ACC112 (cell line): ENCODE data around the gene NBEAL2.

Experiments used
- H2AFZ ChIP-seq: fragments of 200-600 bp; sonication (generic); one replicate; pipeline ENCODE4 v1.6.0; 2017; ENCODE audit warnings: antibody characterized with exemption, low read length; ENCODE audit not compliant: unreplicated experiment
- H3K27ac ChIP-seq: fragments of 200-600 bp; sonication (generic); 2 replicates; pipeline ENCODE4 v1.5.1; 2014; ENCODE audit warnings: low read depth, mild to moderate bottlenecking, antibody characterized with exemption, low read length, moderate library complexity
- H3K27me3 ChIP-seq: fragments of 200-600 bp; sonication (generic); 2 replicates; pipeline ENCODE4 v1.6.1; 2014; ENCODE audit warnings: mild to moderate bottlenecking, antibody characterized with exemption, low read length, moderate library complexity, mixed read lengths; ENCODE audit not compliant: insufficient read depth
- H3K36me3 ChIP-seq: fragments of 200-600 bp; sonication (generic); 2 replicates; pipeline ENCODE4 v1.6.1; 2016; ENCODE audit warnings: mild to moderate bottlenecking, antibody characterized with exemption, low read length, moderate library complexity, mixed read lengths; ENCODE audit not compliant: insufficient read depth
- H3K4me1 ChIP-seq: fragments of 200-600 bp; sonication (generic); one replicate; pipeline ENCODE4 v1.6.1; 2016; ENCODE audit warnings: low read length, mixed read lengths; ENCODE audit not compliant: insufficient read depth, unreplicated experiment, control insufficient read depth
- H3K4me3 ChIP-seq: fragments of 200-600 bp; sonication (generic); 2 replicates; pipeline ENCODE4 v1.5.1; 2014; ENCODE audit warnings: mild to moderate bottlenecking, low read depth, low read length
- H3K79me2 ChIP-seq: fragments of 200-600 bp; sonication (generic); one replicate; pipeline ENCODE4 v1.6.0; 2016; ENCODE audit warnings: low read length; ENCODE audit not compliant: control insufficient read depth, unreplicated experiment, insufficient read depth

The NBEAL2 gene

GRCh38 chr3:46935168-46935858, 44.2 kb upstream of the NBEAL2 start:
- peak overlapping the region; percentile 94 for H3K27ac ChIP-seq
- peaks cover 70% of the 10 kb centered on the region for H3K4me1 ChIP-seq
- H3K36me3 ChIP-seq = peaks cover 5% of the 10 kb centered on the region; the same call in 1 of the 2 replicates

DNA sequence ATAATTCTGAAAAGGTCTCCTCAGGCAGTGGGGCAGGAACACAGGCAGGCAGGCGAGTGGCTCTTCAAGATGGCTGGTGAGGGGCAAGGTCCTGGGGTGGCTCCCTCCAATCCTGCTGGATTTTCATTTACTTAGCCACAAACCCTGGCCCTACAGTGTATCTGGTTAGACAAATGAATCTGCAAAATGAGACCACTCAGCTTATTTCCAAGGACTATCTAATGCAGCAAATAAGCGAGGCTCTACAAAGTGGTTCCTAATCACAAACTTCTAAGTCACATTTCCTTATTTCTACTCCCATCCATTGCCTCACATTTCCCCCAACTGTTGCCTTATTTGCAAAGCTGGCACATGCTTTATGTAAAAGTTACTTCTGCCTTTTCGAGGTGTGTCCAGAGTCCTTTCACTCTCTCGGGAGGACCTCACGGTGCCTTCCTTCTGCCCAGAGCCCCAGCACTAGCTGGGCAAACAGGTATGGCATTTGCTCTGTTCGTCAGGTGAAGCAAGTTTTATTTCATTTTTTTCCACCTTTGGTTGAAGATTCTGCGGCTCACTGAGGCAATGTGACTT, 43.4 kb upstream of the NBEAL2 start:
- Histone ChIP-seq H3K36me3 (peaks cover 10% of the 10 kb centered on the region; the same call in 1 of the 2 replicates), H3K4me3 (no peak overlapping the region), H3K4me1 (peaks cover 63% of the 10 kb centered on the region), H3K27ac (peak overlapping the region; percentile 94), H3K79me2 (peaks cover 40% of the 10 kb centered on the region), H3K27me3 (no peaks in the 10 kb centered on the region), H2AFZ (no peak overlapping the region)

More at GRCh38 chr3:46935168-46935858, 44.2 kb upstream of the NBEAL2 start:
- Histone ChIP-seq H2AFZ (no peak overlapping the region), H3K4me3 (peak overlapping the region; percentile 17; the same call in 1 of the 2 replicates), H3K79me2 (peaks cover 45% of the 10 kb centered on the region), H3K27me3 (no peaks in the 10 kb centered on the region)

DNA sequence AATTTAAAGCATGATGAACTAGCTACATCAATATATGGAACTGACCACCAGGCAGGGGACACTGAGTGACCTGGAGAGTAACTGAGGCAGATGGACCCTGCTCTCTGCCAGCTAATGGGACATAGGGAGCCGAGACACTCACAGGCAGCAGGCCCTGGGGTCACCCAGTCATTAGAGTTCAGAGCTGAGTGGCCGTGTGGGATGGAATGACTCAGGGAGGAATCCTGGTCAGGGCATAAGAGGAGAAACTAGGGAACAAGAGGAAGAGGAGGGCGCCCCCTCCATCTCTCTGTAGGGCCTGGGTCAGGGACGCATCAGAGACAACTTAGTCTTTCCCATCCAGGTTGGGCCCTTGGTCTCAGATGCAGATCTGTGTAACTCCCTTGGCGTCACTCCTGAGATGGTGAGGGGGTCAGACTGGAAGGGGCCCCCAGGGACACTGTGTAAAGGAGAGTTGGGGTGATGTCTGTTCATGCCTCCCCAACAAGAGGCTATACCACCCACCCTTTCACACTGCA, 42.7 kb upstream of the NBEAL2 start:
- Histone ChIP-seq H2AFZ (no peak overlapping the region), H3K36me3 (peaks cover 10% of the 10 kb centered on the region; the same call in 1 of the 2 replicates), H3K27ac (peak overlapping the region; percentile 94), H3K4me1 (peaks cover 55% of the 10 kb centered on the region), H3K4me3 (no peak overlapping the region), H3K27me3 (no peaks in the 10 kb centered on the region), H3K79me2 (peaks cover 38% of the 10 kb centered on the region)

GRCh38 chr3:46938118-46938517, 41.3 kb upstream of the NBEAL2 start:
- Histone ChIP-seq H3K27ac (no peak overlapping the region), H3K36me3 (peaks cover 10% of the 10 kb centered on the region; the same call in 1 of the 2 replicates), H3K4me3 (no peak overlapping the region), H3K4me1 (peaks cover 42% of the 10 kb centered on the region), H3K79me2 (peaks cover 38% of the 10 kb centered on the region), H3K27me3 (no peaks in the 10 kb centered on the region), H2AFZ (no peak overlapping the region)

DNA sequence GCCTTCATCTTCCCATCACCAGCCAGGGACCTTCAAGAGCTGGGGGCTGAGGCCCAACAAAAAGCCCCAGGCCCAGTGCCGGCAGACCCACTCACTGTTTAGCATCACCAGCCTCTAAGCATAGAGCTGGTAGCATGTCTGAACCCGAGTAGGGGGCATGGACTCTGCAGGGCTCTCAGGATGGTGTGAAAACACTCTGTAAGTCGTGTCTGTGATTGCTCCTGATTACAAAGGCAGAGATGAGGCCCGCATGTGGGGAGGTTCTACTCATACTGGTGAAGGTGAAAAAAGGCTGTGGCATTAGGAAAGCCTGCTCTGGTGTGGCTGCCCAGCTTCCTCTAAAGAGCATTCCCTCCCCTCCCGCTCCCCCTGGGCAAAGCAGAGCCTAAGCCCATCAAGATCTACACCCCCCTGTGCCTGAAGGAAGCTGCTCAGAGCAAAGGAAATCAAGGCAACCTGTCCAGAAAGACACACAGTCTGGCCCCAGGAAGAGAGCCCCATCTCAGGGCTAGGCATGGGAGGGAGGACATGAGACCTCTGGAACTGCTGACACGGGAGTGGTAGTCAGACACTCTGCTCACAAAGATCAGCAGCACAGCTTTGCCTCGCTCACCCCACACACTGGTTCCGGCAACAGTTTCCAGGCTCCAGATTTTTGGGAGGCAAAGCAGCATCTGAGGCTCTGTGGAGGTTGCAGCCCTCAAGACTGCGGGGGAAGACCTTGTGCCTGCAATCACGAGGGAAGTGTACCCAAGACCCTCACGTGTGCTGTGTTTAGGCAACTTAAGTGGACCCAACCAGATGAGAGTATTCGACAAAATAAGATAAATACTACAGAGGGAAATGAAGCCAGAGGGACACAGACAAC, 39.7 kb upstream of the NBEAL2 start:
- H3K79me2 ChIP-seq = peaks cover 44% of the 10 kb centered on the region
- peaks cover 10% of the 10 kb centered on the region; the same call in 1 of the 2 replicates for H3K36me3 ChIP-seq
- H3K27me3 ChIP-seq = no peaks in the 10 kb centered on the region
- H3K4me3 ChIP-seq = no peak overlapping the region
- H3K27ac ChIP-seq = no peak overlapping the region
- H2AFZ ChIP-seq = no peak overlapping the region
- peaks cover 42% of the 10 kb centered on the region for H3K4me1 ChIP-seq

- H3K4me1 ChIP-seq = peaks cover 23% of the 10 kb centered on the region
- H3K27me3 ChIP-seq = no peaks in the 10 kb centered on the region
- no peak overlapping the region for H2AFZ ChIP-seq
- peaks cover 14% of the 10 kb centered on the region; the same call in 1 of the 2 replicates for H3K36me3 ChIP-seq
- H3K4me3 ChIP-seq = no peak overlapping the region
- H3K79me2 ChIP-seq = peaks cover 64% of the 10 kb centered on the region
- H3K27ac ChIP-seq = no peak overlapping the region
Measured at GRCh38 chr3:46942076-46942475, 37.4 kb upstream of the NBEAL2 start.

DNA sequence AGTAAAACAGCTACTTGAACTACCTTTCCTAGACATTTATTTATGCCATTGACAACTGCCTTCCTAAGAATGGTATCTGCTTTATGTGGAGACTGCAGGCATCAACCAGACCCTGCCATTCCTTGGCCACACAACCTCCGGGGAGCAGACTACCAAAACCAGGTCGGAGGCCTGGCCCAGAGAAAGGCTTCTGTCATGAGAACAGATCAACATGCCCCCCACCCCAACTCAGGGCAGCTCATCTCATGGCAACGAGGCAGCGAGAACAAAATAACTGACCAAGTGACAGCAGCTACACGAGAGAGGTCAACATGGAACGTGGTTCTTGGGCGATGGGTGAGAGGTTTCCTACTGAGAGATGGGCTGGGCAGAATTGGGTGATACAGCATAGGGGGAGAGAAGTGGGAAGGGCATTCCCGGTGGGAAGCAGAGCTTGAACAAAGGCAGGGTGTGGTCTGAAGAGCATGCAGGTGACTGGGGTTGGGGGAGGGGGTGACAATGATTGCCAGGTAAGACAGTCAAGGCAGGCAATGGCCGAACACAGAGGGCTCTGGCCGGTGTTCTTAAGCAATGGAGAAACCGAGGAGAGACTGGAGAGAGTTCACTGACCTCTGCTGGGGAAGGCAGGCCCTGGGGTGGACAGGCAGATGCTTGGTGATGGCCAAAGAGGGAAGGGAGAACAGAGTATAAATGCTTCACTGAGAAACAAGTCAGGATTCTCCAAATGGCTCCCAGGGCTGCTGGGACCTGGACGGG, 36.8 kb upstream of the NBEAL2 start:
- no peaks in the 10 kb centered on the region for H3K27me3 ChIP-seq
- H3K36me3 ChIP-seq = peaks cover 14% of the 10 kb centered on the region; the same call in 1 of the 2 replicates
- no peak overlapping the region for H3K4me3 ChIP-seq
- peaks cover 64% of the 10 kb centered on the region for H3K79me2 ChIP-seq
- peaks cover 25% of the 10 kb centered on the region for H3K4me1 ChIP-seq
- H2AFZ ChIP-seq = no peak overlapping the region
- no peak overlapping the region for H3K27ac ChIP-seq

- H3K27me3 ChIP-seq = no peaks in the 10 kb centered on the region
- H2AFZ ChIP-seq = no peak overlapping the region
- peaks cover 14% of the 10 kb centered on the region; the same call in 1 of the 2 replicates for H3K36me3 ChIP-seq
- peaks cover 33% of the 10 kb centered on the region for H3K4me1 ChIP-seq
- no peak overlapping the region for H3K4me3 ChIP-seq
- H3K27ac ChIP-seq = no peak overlapping the region
- H3K79me2 ChIP-seq = peaks cover 73% of the 10 kb centered on the region
Measured at GRCh38 chr3:46943237-46944187, 36.0 kb upstream of the NBEAL2 start.

- no peak overlapping the region for H3K4me3 ChIP-seq
- peaks cover 14% of the 10 kb centered on the region; the same call in 1 of the 2 replicates for H3K36me3 ChIP-seq
- no peak overlapping the region for H2AFZ ChIP-seq
Measured at GRCh38 chr3:46944191-46944590, 35.3 kb upstream of the NBEAL2 start.

More at GRCh38 chr3:46944191-46944590, 35.3 kb upstream of the NBEAL2 start:
- Histone ChIP-seq H3K79me2 (peaks cover 79% of the 10 kb centered on the region), H3K4me1 (peaks cover 40% of the 10 kb centered on the region), H3K27ac (no peak overlapping the region), H3K27me3 (no peaks in the 10 kb centered on the region)
